DMS 273 (cell line): ENCODE measurements around the gene CALR3.
"Not testable (repeated sequence)": the region's sequence is repeated elsewhere in the genome, so short reads cannot be mapped to it uniquely, and the experiment has no call there.

Experiments used
- DNase-seq: peaks from one replicate; lab custom pipeline; 2025; ENCODE audit not compliant: unreplicated experiment; lab: John Stamatoyannopoulos, UW

Gene CALR3

GRCh38 chr19:16497042-16497441, 1.1 kb upstream of the CALR3 start:
- DNase-seq, result no peak

GRCh38 chr19:16496613-16496983, 631 bp upstream of the CALR3 start:
- DNase-seq, result peak; percentile 63

- peak; percentile 59 for DNase-seq
Observed at GRCh38 chr19:16486476-16486875, 9.5 kb downstream of the CALR3 start.

DNA sequence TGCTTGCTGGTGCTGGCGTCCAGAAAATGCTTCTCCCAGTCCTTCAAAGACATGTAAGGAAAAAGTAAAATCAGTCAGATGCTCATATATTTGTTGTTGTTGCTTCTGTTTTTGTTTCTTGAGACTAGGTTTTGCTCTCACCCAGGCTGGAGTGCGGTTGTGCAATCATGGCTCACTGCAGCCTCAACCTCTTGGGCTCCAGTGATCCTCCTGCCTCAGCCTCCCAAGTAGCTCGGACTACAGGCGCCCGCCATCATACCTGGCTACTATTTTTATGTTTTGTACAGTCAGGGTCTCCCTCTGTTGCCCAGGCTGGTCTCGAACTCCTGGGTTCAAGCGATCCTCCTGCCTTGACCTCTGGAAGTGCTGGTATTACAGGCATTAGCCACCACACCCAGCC, 13.2 kb downstream of the CALR3 start:
- DNase-seq, result no peak

GRCh38 chr19:16477311-16477710, 18.7 kb downstream of the CALR3 start:
- DNase-seq, result no peak

GRCh38 chr19:16476401-16476800, 19.6 kb downstream of the CALR3 start:
- DNase-seq, result no peak

GRCh38 chr19:16473875-16474392, 22.0 kb downstream of the CALR3 start:
- no peak for DNase-seq

DNA sequence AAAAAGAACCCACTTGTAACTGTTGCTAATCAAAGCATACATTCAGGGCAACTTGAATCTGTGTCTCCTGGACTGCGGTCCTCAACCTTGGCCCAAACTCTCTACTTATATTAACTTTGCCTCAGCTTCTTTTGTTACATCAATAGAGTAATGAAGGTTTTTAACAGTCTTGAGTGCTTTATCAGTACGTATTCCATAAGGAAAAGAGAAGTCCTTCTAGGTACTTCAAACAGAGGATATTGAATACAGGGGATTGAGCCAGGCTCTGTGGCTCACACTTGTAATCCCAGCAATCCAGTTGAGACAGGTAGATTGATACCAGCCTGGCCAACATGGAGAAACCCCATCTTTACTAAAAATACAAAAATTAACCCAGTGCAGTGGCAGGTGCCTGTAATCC, 23.0 kb downstream of the CALR3 start:
- DNase-seq, result no peak

DNA sequence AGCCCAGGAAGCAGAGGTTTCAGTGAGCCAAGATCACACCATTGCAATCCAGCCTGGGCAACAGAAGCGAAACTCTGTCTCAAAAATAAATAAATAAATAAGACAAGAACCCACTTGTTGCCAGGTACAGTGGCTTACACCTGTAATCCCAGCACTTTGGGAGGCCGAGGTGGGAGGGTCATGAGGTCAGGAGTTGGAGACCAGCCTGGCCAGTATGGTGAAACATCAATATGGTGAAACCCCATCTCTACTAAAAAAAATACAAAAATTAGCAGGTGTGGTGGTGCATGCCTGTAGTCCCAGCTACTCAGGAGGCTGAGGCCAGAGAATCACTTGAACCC, 23.4 kb downstream of the CALR3 start:
- not testable (repeated sequence) for DNase-seq

DNA sequence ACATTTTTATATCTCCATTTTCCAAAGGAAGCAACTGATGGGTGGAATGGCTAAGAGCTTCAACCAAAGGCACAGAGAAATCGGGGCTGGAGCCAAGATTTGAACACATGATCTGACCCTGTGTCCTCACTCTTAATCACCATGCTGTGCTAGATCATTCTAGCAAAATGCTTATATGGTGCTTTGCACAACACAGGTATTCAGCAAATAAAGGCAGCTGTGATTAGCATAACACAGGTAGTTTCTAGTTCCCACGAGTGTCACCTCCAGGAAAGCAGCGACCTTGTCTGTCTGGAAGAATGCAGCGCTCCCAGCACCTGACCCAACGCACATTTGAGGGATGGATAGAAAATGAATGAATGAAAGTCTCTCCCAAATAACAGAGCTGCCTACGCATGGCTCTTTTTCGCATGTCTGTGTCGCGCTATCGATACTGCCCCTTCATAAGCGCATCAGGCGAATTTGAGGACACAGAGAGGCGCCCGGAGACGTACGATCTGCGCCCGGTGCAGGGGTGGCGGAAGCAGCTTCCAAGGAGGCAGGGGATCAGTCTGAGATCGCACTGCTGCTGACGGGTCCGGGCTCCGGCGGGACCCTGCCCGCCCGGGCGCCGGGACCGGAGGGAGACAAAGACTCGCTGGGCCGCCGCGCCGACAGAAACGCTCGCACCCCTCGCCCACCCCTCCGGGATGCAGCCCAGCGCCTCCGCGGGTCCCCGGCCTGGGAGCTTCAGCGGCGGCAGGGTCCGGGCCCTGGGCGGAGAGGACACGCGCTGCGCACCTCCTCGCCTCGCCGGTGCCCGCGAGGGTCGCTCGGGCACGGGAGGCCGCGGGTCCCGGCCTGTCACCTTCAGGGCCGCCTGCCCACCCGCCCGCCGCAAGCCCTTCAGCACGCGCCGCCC, 24.8 kb downstream of the CALR3 start:
- peak; percentile 59 for DNase-seq

DNA sequence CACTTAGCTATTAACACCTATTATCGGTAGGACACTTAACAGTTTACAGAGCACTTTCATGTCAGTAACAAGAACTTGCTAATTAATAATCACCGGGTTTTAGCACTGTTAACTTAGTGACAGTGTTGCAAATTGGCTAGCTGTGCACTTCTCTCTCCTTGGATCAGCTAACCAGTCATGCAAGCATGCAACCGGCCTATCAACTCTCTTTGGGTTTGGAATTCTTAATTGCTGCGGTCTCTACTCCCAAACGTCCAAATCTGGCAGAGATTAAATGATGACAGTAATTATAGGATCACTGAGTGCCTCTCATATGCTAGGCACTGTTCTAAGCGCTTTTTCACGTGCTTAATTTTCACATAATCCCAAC, 25.4 kb downstream of the CALR3 start:
- no peak for DNase-seq

DNA sequence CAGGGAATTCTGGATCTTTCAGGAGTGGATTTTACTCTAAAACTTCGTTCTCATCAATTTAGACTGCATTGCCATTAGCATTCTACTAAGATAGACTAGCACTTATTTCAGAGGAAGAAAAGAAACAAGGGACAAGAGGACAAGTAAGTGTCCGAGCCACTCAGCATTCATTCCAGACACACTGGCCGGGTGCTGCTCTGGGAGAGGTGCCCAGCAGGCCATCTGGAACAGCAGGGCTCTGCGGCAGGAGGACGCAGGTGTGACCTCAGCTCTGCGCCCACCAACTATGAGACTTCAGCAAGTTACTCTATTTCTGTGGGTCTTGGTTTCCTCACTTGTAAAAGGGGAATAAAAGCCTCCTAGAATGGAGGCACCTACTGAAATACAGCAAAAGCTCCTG, 28.4 kb downstream of the CALR3 start:
- no peak for DNase-seq

GRCh38 chr19:16466802-16467427, 29.1 kb downstream of the CALR3 start:
- DNase-seq, result not testable (repeated sequence)

GRCh38 chr19:16465239-16465638, 30.7 kb downstream of the CALR3 start:
- DNase-seq, result no peak

- DNase-seq, result no peak
Observed at GRCh38 chr19:16463991-16464575, 31.9 kb downstream of the CALR3 start.

- no peak for DNase-seq
Observed at GRCh38 chr19:16463341-16463990, 32.5 kb downstream of the CALR3 start.

- no peak for DNase-seq
Observed at GRCh38 chr19:16462757-16463250, 33.2 kb downstream of the CALR3 start.

DNA sequence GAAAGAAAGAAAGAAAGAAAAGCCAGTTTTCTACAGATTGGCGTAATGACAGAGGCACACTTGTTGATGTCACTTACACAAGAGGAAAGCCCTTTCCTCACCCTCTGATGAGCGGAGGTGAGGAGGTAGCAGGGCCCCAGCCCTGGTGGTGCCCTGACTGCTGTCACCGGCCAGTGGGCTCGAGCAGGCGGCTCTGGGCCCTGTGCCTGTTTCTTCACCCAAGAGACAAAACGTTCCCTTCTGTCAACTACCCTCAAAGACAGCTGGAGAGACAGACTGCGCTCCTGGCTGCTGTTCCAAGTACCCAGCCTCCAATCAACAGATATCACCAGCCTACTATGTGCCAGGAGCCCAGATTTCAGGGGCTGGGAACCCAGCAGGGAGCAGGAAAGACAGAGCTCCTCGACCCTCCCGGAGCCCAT, 34.3 kb downstream of the CALR3 start:
- DNase-seq, result peak; percentile 91

DNA sequence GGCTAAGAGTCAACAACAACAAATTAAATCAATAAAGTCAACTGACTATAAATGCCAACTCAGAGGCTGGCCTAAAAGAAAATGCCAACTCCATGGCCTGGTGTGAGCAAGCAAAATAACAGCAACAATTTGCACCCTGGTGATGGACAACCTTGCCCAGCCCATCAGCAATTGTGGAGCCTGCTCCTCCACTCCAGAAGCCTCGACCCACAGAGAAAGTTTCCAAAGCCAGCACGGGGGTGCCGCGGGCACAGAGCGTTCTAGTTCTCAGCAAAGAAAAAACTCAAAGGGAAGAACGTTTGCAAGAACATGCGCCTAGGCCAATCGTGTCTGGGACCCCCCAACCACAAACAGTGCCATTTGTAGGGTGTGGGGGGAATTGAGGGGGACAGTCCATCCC, 35.5 kb downstream of the CALR3 start:
- DNase-seq, result no peak

- no peak for DNase-seq
Observed at GRCh38 chr19:16459680-16460079, 36.3 kb downstream of the CALR3 start.
